Parietal lobe (tissue), 1 donor: ENCODE data around the gene FIG4. TPM values are rescaled to one million over a fixed set of nuclear protein-coding genes. Genes with fewer than 3 reads are reported as not detected.

Experiments
- total RNA-seq: library from RNA; depleted of rRNA; stranded (reverse); fragments of >200 nt; gene quantifications from one replicate; pipeline ENCODE4 v1.2.3, GENCODE V29; 2014

FIG4 gene
- 49.8 TPM for total RNA-seq

GRCh38 chr6:109690737-109691621, at the start of gene FIG4, which contains the start of gene AK9:
TSS of gene FIG4 (plus strand) at chr6:109691296. CDS start at chr6:109691436, 140 bp downstream.
TSS of gene AK9 (minus strand) at chr6:109691202. CDS start at chr6:109675745, 15,457 bp downstream.

Other genes with a start within 250 kb of the FIG4 start
- 69.8 TPM for gene MICAL1, start 235.5 kb upstream of the FIG4 start, total RNA-seq
- gene ZBTB24, start 208.1 kb upstream of the FIG4 start, total RNA-seq, result 13.5 TPM
- gene AK9, start 94 bp upstream of the FIG4 start, total RNA-seq, result 45.1 TPM